HepG2 (cell line): Measurements from ENCODE around the gene TCAF2.
"Not testable (repeated sequence)": the region's sequence is repeated elsewhere in the genome, so short reads cannot be mapped to it uniquely, and the experiment has no call there.

ENCODE experiments used
- MAFK ChIP-seq, 2 experiments: IDR thresholded peaks in 1 of 2; conservative IDR thresholded peaks in 1 of 2; 2 replicates each; pipeline ENCODE4 v1.6.1; 2011; ENCODE audit warnings: improper control_type of control experiment in 2 of 2, low read length in 2 of 2
- TBL1XR1 ChIP-seq: fragments of 150-350 bp; IDR thresholded peaks from 2 replicates; pipeline ENCODE4 v1.6.1; 2014; ENCODE audit warnings: borderline replicate concordance, low read length; ENCODE audit not compliant: partially characterized antibody
- ZNF652 ChIP-seq: IDR thresholded peaks from 2 replicates; pipeline ENCODE4 v1.6.1; 2016; ENCODE audit warnings: low read depth, borderline replicate concordance

DNA sequence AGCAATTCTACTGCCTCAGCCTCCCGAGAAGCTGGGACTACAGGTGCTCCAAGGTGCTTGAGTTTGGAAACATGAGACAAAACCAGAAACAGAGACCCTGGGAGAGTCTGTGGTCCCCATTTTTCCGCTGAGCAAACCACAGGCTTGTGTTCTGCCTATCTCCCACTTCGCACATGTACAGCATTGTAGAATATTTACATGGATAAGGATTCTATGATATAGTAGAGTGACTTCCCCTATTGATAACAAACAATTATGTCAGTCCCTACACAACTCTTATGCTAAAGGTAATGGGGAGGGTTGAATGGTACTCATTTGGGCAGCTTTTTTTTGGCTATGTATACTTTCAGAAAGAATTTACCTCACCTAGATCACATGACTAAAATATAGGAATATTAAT lies 29.1 kb downstream of the TCAF2 start:
- not testable (repeated sequence) for TF ChIP-seq TBL1XR1; MAFK (conservative IDR thresholded peaks at IDR 0.05 in 1 of 2, IDR thresholded peaks at IDR 0.05 in 1 of 2; ENCODE audit: low read length in 2 of 2); ZNF652 (CRISPR knock-in tag)
